GM18507 (cell line): ENCODE data around the gene LRRC8D.

Experiments
- DNase-seq: peaks from one replicate; pipeline ENCODE4 v3.0.0; 2011; ENCODE audit warnings: low read depth; ENCODE audit not compliant: insufficient read length; ENCODE audit errors: extremely low spot score
- FAIRE-seq: peaks from 2 replicates; lab custom pipeline; 2011; peaks lifted over from hg19 to GRCh38; lab: Jason Lieb, UNC

Gene LRRC8D

DNA sequence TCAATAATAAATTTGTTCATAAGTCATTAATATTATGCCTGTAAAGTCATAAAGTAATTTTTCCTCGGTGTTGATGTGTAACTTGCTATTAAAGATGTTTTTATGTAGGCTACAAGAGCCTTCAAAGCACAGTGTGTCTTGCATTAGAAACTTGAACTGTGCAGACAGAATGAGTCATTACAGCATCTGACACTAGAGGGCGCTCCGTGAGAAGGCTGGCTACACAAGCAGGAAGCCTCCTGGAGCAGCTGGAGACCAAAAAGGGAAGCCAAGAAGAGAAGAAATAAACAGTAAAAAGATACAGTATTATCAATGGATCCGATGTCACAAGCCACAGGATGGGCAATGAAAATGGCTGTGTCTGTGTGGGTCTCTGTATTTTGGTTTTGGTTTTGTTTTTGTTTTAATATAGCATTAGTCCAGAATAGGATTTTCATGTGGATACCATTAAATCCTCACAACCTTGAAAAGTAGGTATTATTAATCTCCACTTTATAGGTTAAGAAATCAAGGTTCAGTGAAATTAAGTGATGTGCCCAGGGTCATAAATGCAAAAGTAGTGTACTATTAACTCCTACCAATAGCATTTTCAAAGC, 16.1 kb upstream of the LRRC8D start:
- FAIRE-seq, result peak; percentile 91
- DNase-seq, result peak; percentile 53

DNA sequence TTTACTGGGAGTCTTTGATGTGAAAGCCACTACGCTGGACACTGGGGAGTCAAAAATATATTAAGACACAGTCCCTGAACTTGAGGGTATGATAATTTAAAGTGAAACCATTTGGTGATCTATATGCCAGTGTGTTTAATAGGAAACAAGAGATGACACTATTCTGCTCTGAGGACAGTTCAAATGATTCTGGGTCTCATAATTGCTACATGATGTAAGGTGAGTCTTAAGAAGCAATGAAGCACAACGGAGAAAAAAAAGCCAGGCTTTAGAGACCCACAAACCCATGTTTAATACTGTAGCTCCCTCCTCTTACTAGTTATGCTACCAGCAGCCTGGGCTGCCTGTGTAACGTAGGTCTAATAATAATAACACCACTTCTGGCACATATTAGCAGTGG, 14.2 kb upstream of the LRRC8D start:
- FAIRE-seq, result no peak
- no peak for DNase-seq

DNA sequence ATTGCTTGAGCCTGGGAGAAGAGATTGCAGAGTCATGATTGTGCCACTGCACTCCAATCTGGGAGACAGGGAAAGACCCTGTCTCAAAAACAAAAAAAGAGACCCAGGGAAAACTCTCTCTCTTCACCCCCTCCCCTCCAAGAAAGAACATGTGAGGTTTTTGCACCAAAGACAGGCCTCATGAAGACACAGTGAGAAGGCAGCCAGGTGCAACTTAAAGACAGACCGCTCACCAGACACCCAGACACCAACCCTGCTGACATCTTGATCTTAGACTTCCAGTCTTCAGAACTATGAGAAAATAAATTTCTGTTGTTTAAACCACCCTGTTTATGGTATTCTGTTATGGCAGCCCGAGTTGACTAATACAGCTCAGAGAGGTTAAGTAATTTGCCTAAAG, 13.3 kb upstream of the LRRC8D start:
- FAIRE-seq (no peak), DNase-seq (no peak)

DNA sequence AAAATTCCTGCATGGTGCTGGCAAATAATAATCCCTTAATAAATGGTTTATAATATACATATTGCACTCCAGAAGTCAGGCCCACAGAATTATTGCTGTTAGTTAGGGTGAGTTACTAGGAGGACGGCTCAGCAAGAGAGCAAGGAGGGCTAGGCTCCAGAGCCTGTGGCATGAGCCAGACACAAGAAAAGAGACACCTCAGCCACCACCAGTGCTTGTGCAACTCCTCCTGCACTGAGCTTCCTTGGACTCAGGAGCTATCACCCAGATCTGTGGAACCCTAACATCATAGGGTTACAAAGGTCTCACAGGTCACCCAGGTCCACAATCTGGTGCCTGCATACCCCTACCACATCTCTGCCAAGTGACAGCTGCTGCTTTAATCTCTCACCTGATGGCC, 12.8 kb upstream of the LRRC8D start:
- FAIRE-seq (no peak), DNase-seq (no peak)

DNA sequence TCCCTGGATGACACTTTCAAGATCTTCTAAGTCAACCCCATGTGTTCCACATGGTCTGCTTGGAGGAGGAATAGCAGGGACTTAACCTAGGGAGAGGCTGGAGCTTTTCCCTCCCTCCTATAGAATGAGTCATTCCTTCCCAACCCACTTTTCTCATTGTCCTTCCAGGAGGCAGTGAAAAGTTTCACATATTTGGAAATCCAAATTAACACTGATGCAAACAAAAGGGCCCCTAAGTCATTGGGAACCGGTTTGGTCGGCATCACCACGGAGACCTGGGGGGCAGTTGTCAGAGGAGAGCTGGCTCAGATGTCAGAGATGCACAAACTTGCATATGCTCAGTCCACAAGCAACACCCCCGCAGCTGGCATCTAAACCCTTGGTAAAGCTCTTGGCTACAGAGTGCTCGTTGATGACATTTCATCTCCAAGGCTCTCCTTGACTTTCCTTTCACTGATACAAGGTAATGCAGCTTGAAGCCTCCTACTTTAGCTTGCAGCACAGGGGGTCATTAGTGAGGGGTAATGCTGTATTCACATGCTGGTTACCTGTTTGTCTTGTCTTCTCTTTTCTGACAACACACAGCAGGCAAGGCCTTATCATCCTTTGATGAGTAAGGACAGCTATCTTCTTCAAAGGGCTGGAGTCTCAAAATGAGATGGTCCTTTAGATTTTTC, 12.3 kb upstream of the LRRC8D start:
- no peak for FAIRE-seq
- no peak for DNase-seq

DNA sequence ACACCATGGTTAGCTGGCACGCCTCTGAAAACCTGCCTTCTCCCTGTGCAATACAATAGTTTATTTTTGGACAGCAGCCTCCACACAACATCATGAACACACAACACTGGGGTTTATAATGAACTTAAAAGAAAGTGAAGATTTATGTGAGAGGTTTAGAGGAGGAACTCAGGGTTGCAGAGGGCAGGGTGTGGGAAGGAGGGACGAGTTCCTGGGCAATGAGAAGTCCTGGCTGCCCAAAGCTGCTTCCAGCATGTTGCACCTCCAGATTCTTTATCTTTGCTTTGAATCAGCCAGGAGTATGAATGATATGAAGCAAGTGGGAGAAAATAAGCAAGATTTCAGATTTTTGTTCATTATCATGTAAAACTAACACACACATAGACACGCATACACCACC, 11.3 kb upstream of the LRRC8D start:
- no peak for DNase-seq
- no peak for FAIRE-seq

DNA sequence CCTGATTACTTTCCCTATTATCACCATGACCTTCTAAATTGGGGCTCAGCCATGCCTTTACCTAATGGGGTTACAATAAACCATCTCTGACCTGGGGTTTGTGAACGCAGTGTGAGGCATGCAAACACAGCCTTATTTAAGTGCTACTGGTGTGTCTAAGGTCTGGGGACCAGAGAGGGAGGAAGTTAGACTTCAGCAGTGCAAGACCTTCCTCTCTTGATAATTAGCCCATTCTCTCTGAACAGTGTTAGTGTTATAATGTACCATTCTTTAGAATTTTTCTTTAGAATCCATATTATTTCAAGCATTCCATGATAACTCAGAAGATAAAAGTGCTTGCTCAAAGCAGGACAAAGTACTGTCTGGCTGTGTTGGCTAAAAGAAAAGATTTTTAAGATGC, 10.5 kb upstream of the LRRC8D start:
- DNase-seq, result no peak
- FAIRE-seq, result no peak

DNA sequence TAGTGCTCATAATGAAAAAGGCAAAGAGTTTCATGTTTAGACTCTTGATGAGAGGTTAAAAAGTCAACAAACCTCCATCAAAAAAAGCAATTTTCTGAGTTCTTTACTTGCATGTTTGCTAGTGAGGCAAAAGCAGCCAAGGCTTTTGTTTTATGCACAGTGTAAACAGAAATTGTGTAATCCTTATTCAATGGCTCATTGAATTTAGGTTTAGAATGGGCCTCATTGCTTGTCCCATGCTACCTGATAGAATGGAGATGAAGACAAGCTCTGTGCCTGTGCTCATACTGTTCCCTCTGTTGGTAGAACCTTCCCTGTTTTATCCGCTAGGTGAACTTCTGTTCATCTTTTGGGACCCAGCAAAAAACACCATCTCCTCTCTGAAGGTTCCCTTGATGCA, 10.0 kb upstream of the LRRC8D start:
- no peak for FAIRE-seq
- no peak for DNase-seq

DNA sequence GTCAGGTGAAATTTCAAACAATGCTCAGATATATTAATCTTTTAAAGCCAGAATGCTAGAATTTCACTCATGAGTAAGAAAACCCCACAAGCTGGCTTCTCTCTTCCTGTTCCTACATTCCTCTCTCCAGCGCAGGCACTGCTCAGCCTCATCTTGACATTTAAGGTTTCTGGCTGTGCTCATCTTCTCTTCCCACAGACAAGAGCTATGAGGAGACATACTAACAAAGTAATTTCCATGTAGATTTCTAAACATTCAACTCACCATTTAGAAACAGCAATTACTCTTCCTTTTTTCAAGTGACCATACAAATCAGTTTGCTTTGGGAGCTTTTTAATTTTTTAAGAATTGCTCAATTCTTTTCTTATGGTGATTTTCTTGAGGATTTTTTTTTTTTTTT, 7.8 kb upstream of the LRRC8D start:
- DNase-seq (no peak), FAIRE-seq (no peak)

DNA sequence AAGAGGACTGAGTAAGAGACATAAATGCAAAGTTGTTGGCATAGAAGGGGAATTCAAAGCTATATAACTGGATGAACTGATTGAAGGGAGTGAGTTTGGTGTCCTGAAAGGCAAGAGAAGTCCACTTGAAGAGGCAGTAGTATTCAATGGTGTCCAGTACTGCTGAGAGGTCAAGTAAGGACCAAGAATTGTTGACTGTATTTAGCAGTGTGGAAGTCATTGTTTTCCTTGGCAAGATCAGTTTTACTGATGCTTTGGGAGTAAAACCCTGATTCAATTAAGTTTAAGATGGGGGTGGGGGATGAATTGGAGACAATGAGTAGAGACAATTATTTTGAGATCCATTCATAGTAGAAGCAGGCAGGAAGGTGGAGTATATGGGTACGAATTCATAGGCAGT, 5.8 kb upstream of the LRRC8D start:
- DNase-seq (no peak), FAIRE-seq (peak; percentile 62)

DNA sequence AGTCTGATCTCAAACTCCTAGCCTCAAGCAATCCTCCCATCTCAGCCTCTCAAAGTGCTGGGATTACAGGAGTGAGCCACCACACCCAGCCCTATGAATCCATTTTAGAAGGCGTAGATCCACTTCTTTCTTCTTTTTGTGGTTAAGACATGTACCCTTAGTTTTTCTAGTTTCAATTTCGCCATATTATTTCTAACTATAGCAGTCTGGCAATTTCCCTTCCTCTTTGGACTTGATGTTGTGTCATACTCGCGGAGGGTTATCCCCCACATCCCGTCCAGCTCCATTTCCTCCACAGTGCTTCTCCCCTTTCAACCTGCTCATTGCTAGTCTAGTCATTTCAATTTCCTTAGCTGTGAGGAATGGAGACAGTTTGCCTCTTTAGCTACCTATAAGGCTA, 5.2 kb upstream of the LRRC8D start:
- DNase-seq, result no peak
- peak; percentile 74 for FAIRE-seq

DNA sequence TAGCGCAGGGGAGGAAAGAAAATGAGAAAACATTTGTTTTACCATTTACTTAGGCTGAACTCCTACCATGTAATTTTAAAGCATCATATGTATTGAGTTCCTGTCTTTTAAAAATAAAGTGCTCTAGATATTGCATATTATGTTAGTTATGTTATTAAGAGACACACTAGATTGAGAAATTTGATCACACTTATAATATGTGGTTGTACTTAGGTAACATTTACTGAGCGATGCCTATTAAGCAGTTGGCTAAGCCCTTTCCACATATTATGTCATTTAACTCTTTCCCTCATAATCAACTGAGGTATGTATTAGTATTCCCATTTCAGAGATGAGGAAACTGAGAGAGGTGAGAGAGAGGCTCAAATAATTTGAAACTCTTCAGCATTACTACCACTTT, 4.5 kb upstream of the LRRC8D start:
- FAIRE-seq, result no peak
- DNase-seq, result no peak

DNA sequence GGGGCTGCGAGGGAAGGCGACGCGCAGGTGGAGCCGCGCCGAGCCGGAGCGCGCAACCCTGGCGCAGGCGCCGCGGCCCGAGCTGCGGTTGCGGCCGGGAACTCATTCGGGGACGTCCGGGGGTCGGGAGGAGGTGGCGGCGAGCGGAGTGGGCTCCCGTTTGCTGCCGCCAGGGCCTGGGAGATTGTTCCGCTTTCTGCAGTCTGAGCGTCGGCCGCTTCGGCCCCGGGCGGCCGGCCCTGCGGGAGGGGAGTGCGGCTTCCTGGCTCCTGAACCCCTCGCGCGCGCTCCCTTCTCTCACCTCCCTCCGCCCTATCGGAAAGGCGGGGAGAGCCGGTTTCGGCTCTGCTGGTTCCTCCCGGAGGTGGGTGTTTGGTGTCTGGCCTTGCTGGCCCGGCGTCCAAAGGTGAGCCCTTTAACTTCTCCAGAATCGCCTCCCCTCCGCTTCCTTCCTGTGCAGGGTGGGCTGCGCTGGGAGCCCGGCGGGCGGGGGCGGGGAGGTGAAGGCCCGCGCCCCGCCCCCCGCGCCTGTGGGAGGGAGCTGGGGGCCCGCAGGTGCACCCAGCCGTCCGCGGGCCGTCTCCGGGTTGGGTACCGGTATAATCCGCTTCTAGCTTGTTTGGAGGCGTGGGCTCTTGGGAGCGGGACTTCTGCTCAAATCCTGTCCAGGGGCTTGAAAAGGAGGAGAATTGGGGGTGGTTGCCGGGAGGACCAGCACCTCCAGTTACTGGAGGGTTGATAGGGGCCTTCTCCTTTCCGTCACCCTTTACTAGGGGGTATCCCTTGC, 683 bp downstream of the LRRC8D start:
- DNase-seq (peak; percentile 44), FAIRE-seq (peak; percentile 74)

DNA sequence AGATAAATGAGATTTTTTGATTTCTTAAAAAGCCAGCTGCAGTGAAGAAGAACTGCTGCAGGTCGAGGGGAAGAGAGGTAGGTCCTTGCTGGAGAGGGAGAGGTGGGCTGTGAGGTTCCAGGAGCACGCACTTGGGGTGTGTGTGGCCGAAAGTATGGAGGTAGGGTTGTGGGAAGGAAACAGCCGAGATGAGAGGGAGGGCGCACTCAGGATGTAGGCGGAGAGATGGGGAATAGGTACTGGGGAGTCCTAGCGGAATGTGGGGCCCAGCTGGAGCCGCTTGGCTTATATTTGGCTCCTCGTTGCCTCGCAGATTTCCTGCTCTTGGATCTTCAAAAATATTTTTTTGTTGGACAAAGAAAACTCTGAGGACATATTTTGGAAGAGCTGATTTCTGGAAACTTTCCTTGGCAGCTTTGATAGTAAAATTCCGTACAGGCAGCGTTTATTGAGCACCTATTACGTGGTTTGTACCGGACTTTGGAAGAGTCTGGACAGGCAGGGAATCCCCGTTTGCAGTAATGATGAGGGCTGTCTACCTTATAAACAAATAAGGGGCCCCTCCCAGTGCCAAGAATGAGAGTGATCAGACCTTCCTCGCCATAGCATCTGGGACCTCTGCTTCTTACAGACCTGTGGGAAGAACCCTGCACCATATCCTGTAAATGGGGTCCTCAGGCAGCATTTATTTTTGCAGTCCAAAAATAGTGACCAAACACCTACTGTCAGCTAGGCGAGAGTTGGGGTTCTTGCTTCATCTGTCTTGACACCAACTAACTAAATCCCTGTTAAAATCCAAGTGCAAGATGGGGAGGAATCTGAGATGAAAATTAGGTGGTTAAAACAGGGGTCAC, 1.5 kb downstream of the LRRC8D start:
- FAIRE-seq, result no peak
- DNase-seq, result no peak

DNA sequence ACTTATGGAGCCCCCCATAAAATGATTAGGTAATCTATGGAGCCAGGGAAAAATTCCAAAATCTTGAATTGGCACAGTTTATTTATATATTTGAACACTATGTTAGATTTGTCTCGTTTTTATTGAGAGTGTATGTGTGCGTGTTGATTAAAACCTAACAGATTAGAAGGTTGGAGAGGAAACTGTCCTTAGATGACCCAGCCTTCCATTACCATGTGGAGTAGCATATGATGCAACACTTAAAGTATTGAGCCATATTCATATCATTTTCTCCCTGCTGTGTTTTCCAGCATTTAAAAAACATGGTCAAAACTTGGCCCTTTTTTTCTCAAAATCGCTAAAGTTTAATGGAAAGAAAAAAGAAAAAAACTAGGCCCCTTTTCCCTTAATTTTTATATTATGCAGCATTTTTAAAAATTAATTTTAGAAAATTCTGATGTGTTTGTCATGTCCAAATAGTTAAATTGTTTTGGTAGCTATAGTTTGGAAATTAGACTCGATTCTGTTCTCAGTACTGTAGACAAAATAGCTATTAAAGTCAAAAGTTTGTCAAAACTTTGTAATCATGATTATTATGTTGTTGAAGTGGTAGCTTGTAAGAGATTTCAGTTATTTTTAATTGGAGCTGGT, 2.3 kb downstream of the LRRC8D start:
- FAIRE-seq (no peak), DNase-seq (no peak)

DNA sequence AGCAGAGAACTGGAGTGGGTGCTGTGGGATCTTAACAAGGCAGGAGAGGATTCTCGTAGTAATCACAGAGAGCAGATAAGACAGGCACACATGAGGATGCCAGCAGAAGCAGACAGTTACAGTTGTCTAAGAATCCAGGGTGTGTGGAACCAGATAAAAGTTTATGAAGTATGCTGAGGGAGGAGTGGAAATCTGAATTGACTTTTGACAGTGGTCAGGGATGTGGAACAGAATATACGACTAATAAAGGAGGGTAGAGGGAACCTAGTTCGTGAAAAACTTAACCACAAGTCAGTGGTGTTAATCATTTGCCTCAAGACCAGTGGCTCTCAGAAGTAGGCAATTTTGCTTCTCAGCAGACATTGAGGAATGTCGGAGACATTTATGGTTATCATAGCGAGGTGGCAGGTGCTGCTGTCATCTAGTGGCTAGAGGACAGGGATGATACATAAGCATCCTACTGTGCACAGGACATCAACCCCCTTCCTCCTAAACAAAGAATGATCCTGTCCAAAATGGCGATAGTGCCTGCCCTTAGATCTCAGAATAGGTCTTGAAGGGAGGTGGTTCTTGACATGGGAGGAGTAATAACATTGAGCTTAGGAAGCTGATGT, 3.0 kb downstream of the LRRC8D start:
- FAIRE-seq, result peak; percentile 81
- no peak for DNase-seq

DNA sequence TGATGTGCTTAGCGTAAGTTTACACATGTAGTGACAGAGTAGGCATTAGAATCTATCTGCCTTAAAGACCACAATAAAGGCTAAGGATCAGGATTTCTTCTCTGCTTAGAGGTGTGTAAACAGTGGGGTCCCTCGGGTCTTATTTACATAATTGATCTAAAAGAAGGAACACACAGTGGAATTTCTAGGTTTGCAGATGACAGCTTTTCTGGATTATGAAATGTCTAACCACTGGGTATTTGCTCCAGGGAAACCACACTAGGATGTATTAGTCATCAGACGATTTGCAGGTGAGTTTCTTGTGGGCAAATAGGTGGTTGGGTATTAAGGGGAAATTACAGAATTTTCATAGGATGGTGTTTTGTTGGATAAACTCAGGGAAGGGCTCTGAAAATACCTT, 5.8 kb downstream of the LRRC8D start:
- DNase-seq (no peak), FAIRE-seq (no peak)

DNA sequence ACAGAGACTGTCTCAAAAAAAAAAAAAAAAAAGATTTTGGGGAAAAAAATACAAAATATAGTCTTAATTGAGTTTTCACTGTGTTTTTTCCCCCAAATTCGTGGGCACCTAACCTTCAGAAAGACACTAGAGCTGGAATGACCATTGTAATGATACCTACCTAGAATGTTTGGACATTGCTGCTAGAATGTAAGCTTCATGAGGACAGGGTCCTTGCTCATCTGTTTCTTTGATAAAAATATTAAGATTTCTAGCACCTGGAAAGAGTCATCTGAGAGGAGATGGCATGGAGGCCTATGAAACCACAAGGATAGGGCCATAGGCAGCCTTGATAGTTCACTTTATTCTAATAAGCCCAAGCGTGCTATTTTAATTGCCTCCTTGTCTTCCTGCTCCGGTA, 6.5 kb downstream of the LRRC8D start:
- DNase-seq (no peak), FAIRE-seq (no peak)

DNA sequence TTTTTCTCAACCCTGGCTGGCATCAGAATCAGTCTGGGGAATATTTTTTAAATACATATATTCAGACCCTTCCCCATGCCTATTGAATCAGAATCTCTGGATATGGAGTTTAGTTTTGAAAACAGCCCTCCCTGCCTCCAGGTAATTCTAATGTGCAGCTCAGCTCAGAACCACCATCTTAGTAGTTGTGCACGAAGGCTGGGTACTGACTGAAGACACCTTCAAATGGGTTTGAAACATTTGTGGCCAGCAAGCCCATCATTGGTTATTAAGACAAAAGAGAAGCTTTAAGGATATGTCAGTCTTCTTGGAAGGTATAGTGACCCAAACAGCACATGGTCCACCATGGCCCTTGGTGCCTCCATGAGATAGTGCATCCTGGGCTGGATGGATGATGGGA, 7.1 kb downstream of the LRRC8D start:
- no peak for DNase-seq
- no peak for FAIRE-seq
